HG03521 (cell line): Measurements from ENCODE around the gene METTL27.
"Not testable (repeated sequence)": the region's sequence is repeated elsewhere in the genome, so short reads cannot be mapped to it uniquely, and the experiment has no call there.

Experiments used
- ATAC-seq: cut with Tn5 transposase; IDR thresholded peaks from one replicate; pipeline ENCODE4 v1.9.1; 2021; ENCODE audit warnings: mild to moderate bottlenecking, moderate library complexity; ENCODE audit not compliant: unreplicated experiment

METTL27 gene

GRCh38 chr7:73842067-73842976 lies at the start of gene METTL27:
Gene METTL27, minus strand, starts transcription at chr7:73842516. Its CDS starts 376 bp downstream, at chr7:73842140.
- peak; percentile 96 for ATAC-seq

- no peak for ATAC-seq
Measured at GRCh38 chr7:73891178-73891885, 49.0 kb upstream of the METTL27 start.

- ATAC-seq = no peak
Measured at GRCh38 chr7:73890555-73891147, 48.3 kb upstream of the METTL27 start.

GRCh38 chr7:73888959-73889358 lies 46.6 kb upstream of the METTL27 start:
- ATAC-seq = no peak

GRCh38 chr7:73887762-73888161 lies 45.4 kb upstream of the METTL27 start:
- no peak for ATAC-seq

- no peak for ATAC-seq
Measured at GRCh38 chr7:73885975-73886798, 43.9 kb upstream of the METTL27 start.

- ATAC-seq = no peak
Measured at GRCh38 chr7:73885433-73885974, 43.2 kb upstream of the METTL27 start.

- ATAC-seq = not testable (repeated sequence)
Measured at GRCh38 chr7:73884867-73885422, 42.6 kb upstream of the METTL27 start.

- ATAC-seq = no peak
Measured at GRCh38 chr7:73882047-73882402, 39.7 kb upstream of the METTL27 start.

GRCh38 chr7:73881352-73882046 lies 39.2 kb upstream of the METTL27 start:
- ATAC-seq = no peak

- no peak for ATAC-seq
Measured at GRCh38 chr7:73880755-73881328, 38.5 kb upstream of the METTL27 start.

GRCh38 chr7:73879977-73880681 lies 37.8 kb upstream of the METTL27 start:
- no peak for ATAC-seq

- no peak for ATAC-seq
Measured at GRCh38 chr7:73876973-73877372, 34.7 kb upstream of the METTL27 start.

- no peak for ATAC-seq
Measured at GRCh38 chr7:73876361-73876760, 34.0 kb upstream of the METTL27 start.

- no peak for ATAC-seq
Measured at GRCh38 chr7:73872056-73872908, 30.0 kb upstream of the METTL27 start.

- no peak for ATAC-seq
Measured at GRCh38 chr7:73871163-73872011, 29.1 kb upstream of the METTL27 start.

- ATAC-seq = no peak
Measured at GRCh38 chr7:73870041-73870492, 27.8 kb upstream of the METTL27 start.
